OCI-LY3 (cell line): ENCODE measurements around the gene CDK11A.

Source experiments
- CTCF ChIP-seq: fragments of 200-600, 300-600 bp; sonication (generic); IDR thresholded peaks from 2 replicates; pipeline ENCODE4 v1.5.1; 2014; ENCODE audit warnings: antibody characterized with exemption, low read length, low read depth
- EZH2phosphoT487 ChIP-seq: fragments of 200-600 bp; shearing (Covaris generic); IDR thresholded peaks from 2 replicates; pipeline ENCODE4 v1.6.1; 2018; ENCODE audit warnings: antibody characterized with exemption, mixed run types, low read depth

- TF ChIP-seq CTCF (no peak), EZH2phosphoT487 (no peak)
Observed at GRCh38 chr1:1703796-1704195, 20.4 kb downstream of the CDK11A start.
